CD4-positive, alpha-beta T cell treated with Interleukin-17A for 1 hour (primary cell): ENCODE results near the gene XDH.

Source experiments
- DNase-seq: peaks from one replicate; pipeline ENCODE4 v3.0.0-alpha.2; 2020

XDH gene

DNA sequence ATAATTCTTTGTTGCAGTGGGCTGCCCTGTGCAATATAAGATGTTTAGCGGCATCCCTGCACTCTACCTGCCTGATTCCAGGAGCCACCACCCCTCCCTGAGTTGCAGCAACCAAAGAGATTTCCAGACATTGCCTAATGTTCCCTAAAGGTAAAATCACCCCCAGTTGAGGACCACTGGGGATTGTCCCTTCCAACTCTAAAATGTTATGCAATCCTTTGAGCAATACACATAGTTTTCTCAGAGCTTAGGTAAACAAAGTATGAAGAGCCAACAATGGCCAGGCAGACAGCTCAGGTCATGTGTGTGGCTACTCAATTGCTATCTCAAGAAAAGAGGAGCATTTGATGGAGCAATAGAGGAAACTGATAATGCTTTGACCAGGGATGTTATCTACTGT is 87.0 kb downstream of the XDH start:
- DNase-seq, result no peak

DNA sequence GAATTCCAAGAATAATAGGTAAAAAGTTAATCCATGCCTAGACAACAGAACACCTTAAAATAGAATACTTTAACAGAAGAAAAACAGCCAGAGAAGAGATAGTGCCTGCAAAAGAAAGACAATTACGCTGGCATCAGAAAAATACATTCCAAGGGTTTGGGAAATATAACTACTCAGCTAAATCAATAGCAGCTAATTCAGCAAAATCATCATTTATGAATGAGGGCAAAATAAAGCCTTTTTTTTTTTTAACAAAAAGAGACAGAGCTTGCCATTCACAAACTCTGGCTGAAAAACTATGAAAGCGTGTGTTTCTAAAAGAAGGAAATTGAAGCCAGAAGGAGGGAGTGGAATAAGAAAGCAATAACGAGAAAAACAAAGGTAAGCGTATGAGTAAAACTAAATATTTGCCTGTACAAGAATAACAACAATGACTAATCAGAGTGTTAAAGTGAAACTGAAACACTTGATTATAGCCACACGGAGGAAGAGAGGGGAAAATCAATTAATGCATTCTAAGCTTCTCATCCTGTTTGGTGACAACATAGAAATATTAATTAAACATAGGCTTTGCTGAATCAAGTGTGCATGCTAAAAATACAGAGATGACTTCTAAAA is 90.4 kb downstream of the XDH start:
- peak; percentile 47 for DNase-seq

DNA sequence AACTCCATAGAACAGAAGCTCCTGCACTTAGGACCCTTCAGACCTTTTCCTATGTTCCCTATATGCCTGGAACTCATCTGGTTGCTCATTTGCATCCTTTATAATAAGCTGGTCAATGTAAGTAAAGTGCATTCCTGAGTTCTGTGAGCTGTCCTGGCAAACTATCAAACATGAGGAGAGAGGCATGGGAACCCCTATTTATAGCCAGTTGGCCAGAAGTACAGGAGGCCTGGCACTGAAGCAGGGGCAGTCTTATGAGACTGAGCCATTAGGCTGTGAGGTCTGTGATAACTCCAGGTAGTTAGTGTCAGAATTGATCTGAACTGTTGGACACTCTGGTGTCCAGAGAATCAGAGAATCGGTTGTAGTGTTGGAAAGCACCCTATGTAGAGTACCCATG is 92.2 kb downstream of the XDH start:
- no peak for DNase-seq

DNA sequence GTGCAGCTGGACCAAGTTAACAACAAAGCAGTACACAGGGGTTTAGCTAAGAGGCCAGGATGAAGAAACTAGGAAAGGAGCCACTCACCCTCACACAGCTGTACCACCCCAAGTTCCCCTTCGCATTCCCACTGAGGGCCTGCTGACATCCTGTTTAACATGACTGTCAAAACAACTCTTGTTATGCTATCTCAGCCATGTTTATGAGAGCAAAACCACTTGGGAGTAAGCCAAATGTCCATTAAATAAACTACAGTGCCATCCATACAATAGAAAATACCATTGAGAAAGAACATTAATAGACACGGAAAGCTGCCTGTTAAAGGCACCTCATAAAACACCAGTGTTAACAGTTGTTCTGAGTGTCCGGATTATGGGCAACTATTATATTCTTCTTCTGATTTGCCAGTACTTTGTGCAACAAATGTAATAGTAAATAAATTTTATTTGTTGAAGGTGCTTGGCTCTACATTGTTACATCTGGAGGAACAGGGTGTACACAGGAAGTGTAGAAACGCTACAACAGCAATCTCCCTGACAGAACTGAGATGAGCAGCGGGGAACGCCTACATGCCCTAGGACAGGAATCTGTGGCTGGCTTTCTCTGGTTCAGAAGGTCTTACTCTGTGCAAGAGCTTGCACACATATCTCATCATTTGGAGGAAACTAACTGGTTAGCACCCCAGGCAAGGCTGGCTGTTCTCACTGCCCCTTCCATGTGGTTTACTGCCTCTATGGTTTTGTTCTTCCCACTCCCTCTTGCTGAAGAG is 95.0 kb downstream of the XDH start:
- peak; percentile 22 for DNase-seq

DNA sequence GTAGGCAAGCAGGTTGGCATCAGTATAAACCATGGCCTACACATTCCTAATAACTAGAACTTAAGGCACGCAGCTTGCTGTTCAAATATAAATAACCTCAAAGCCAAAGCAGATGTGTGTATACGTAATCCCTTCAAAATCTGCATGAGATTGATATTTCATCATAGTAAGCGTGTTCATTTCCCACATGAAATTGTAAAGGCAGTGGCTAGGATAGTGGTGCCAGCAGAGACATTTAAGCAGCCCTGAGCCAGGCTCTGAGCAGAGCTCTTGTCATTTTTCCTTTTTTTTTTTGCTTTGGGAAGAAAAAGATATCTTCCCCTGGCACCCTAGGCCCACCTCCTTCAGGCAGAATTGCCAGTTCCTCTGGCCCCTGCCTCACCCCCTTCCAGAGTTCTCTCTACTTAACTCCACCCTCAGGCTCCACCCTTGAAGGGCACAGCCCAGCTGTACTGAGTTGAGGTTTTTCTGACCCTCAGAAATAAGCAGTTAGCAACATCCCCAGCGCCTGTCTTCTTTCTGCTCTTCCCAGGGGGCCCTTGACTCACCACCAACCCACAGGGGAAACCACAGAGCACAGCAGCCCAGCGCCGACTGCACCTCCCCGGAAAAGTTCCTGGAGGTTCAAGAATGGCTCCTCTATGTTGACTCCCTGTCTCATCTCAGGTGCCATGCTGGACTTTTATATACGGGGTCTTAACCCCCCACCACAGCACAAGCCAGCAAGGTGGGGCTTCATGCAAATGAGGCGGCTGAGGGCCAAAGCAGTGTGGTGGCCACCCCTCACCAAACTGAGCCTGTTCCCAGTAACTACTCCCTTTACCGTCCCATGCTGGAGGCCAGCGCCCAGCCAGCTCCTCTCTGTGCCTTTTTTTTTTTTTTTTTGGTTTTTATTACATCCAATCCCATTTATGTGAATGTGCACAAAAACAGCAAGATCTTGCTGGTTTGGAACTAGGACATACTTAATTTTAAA is 95.9 kb downstream of the XDH start:
- DNase-seq, result peak; percentile 43

DNA sequence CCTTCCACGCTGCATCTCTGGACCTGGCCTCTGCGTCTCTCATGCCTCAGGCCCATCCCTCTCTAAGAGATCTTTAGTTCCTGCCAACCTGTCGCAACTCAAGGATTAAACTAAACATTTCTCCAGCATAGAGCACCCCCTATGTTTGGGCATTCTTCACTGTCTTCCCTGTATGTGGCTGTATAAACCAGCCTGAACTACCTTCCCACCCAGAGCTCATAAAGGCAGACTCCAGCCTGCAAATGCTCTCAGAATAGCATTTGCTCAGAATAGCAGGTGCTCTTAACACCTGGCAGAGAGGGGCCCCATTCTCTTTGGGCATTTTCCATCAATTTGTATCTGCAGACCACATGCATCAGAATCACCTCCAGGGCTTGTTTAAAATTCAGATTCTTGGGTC is 97.1 kb downstream of the XDH start:
- DNase-seq, result no peak

DNA sequence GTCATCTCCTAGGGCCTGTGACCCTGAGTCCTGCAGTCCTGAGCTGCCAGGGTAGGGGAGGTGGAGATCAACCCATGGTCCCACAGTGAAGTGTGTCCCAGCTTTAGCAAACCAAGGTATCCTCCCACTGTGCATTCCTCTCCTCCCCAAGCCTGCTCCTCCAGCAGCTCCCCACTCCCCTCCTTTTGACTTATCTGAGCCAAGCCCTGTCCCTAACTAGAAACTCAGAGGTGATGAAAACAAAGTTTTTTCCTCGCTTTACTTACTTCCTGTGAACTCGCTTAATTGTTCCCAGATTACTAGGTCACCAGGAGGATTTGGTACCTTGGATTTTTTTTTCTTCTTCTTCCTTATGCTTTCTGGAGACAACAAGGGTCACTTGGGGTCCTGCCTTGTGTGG is 99.8 kb downstream of the XDH start:
- DNase-seq, result no peak

DNA sequence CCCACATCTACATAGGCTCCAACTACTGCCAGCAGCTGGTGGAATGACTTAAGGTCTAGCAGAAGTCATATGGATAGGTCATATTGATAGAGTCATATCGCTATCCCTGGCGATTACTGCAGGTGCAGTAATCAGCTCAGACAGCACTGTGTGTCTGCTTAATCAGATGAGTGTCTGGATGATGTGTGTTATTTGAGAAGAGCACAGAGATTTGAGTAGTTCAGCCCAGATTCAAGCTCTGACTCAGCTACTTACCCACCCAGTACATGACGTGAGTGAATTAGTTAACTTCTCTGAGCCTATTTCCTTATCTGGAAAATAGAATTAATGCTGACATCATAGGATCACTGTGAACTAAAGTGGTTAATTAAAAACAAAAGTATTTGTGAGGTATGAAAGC is 101.6 kb downstream of the XDH start:
- no peak for DNase-seq

DNA sequence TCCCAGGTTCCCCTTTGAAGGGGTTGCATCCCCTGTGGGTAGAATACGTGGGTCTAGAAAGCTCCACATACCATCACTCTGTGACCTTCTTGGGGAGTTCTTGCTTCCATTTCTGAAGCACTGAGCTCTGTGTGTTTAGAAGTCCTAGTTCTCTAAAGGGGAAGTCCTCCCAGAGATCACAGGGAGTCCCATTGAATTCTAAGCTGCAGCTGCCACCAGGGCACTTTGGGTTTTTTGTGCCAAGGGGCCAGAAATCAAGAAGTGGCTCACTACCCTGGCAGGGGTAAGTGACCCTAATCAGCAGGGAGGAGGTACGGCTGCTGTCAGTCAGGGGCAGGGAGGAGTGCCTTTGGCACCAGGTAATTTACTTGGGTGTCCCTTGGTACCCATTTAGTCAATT is 109.7 kb downstream of the XDH start:
- no peak for DNase-seq

DNA sequence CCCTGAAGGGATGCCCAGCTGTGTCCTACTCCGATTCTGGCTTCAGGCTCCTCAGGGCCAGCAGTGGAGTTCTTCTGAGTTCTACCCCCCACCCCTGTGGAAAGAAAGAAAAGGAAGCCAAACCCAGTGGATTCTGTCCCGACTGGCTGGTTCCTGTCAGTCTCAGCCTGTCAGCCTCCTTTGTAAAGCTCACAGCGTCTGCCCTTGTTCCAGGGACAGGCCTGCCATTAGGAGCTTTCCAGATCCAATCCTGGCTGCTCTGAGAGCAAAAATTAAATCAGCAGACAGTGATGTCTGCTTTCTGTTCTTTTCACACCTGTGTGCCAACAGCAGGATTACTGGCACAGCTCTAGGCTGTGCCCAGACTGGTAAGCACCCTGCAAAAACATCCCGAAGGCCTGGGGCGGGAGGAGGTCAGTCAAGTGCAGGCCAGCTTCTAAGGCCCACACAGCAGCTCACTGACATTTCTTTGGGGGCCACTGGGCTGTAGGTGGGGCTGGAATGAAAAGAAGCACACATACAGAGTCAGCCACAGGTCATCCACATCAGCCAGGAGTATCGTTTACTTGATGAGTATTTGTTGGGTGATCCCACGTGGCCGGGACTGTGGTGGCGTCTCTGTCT is 111.5 kb downstream of the XDH start:
- no peak for DNase-seq

DNA sequence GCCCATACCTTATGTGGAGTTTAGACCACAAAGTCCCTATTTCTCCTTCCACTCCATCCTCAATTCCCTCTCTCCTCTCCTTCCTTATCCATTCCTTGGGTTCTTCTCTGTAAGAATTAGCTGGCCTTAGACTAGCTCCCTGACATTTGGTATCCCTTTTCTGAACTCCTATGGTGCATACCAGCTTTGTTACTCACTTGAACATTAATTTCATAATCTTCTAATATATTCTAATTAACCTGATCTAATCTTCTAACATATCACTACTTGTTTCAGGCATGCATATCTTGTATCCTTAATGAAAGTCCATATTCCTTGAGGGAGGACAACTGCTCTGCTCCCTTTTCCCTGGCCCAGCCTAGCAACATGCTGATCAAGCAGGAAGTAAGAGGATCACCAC is 114.2 kb downstream of the XDH start:
- no peak for DNase-seq

DNA sequence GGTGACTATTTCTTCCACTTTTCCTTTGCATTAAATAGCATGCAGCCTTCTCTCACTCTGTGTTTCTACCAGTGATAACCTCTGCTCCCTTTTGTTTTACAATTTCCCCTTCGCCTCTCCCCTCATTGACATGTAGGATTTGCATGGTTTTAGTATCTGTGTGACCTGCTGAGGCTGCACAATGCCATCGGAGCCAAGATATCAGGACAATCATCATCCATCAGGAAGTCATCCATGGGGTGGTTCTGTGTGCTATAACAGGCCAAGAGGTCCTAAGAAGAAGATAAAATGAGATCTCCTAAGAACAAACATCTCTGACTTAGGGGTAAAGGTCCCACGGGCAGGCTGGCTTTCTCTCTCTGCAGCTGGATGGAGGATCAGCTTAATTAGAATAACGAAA is 115.0 kb downstream of the XDH start:
- DNase-seq, result no peak

DNA sequence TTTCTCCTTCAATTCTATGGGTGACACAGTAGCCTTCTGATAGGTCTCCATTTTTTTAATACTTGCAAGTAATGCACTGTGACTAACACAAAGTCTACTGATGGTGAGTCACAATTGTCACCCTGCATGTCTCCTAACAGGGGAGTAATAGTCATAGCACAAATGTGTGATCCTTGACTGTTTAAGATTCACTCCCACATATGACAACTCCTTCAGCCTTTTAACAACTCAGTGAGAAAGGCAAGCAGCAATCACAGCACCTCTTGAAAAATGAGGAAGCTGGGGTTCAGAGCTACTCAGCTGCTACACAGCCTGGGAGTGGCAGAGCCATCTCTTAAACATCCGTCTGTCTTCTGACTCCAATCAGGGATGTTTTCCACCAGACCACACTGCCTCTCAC is 116.8 kb downstream of the XDH start:
- no peak for DNase-seq

DNA sequence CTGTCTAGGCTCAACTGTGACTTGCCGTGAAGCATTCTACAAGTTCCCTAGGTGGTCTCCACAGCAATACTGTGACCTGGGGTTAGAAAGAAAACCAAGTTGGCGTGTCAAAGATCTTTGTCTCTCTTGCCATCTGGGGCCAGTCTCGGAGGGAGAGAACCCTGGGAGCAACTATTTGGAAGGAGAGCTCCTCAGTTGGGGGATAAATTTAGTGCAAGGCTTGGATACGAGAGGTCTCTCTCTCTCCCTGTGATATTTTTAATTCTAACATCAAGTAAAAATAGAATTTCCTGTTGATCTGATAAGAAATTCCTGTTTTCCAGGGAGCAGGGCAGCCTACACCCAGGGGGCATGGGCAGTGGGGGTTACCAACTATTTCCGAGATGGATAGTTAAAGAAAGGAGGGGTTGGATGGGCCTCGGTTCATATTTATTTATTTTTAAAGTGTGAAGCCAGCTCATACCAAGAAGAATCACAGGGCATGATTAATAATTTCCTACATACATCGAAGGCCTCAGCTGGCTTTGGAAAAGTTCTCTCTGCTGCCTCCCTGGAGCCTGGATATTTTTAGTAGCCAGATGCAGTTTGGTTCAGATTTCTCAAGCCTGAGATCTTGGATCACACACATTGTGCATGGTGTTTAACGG is 117.8 kb downstream of the XDH start:
- DNase-seq, result no peak

DNA sequence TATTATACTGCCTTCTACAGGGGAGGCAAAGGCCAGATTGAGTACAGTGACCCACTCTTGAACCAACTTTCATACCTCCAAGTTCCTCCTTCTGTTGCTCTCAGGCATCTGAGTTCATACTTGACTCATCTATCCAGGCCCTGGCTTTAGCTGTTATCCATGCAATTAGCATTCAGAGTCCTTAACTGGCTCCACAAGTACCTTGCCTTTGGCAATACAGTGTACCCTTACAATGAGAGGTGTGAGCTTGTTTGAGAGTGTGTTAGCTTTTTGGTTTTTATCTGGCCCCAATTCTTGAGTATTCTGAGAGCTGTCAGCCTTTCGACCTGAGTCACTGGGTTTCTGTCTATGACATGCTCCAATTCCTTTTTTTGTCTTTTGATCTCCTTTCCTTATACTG is 120.3 kb downstream of the XDH start:
- DNase-seq, result no peak

DNA sequence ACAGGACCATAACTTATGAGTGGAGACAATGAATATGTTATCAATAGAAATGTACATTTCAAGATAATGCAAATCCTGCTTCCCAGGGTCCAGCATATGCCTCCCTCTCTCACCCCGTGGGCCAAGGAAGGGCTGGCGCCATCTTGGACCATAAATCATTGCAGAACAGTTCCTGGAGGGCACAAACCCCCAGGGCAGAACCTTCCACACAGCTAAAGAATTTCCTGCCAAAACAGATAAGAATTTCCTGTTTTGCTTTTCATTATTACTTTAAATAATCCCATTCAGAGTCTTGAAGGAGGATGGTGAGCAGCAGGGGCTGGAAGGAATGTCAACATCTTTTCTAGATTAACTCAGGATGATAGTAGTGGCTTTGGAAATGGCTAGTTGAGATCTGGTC is 126.9 kb downstream of the XDH start:
- DNase-seq, result no peak

DNA sequence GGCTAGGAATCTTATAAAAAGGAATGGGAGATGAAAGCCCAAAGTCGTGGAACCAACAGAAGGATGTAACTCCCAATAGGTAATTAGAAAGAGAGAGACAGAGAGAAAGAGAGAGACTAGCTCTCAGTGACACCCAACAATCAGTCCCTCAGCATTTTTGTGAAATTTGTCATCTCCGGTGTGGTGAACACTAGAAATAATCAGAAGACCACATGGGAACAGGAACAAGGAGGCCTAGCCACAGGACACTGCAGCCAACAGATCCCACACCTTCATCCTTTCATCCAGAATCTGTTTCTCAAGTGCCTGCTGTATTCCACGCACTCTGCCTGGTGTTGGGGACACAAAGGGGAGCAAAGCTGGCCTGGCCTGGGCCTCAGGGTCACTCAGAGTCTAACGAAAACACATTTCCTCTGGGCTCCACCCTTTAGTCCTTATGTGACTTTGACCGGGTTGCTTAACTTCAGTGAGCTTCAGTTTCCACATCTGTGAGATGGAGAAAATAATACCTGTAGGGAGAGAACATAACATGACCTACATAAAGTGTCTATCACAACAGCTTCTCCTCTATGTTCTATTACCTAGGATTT is 127.5 kb downstream of the XDH start:
- DNase-seq, result no peak

DNA sequence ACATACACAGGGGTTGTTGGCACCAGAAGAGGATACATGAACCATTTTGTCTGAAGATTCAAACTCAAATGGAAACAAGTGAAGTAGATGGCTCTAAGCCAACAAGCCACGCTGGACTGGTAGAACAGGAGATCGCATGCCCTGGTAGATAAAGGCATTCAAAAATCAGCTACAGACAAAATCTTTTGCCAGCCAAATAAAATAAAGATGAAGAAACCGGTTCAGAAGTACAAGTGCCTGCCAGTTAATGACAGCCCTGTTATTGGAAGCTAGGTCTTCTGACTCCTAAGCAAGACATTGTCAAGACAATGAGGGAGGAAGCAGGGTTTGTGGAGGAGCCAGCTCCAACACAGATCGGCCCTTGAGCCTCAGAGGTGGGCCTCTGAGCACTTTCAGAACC is 128.3 kb downstream of the XDH start:
- DNase-seq, result no peak
